IPS-18a (cell line): Measurements from ENCODE around the gene COL4A6.
A peak's percentile ranks its signal among the peaks of the same experiment; 100 is the strongest.

Experiments
- H3K27ac ChIP-seq: one replicate; pipeline ENCODE4 v1.5.1; 2013; ENCODE audit warnings: low read length
- H3K27me3 ChIP-seq: one replicate; pipeline ENCODE4 v1.6.1; 2013; ENCODE audit warnings: mild to moderate bottlenecking, low read length; ENCODE audit not compliant: control insufficient read depth, insufficient read depth
- H3K36me3 ChIP-seq: one replicate; pipeline ENCODE4 v1.6.1; 2013; ENCODE audit warnings: low read depth, low read length; ENCODE audit not compliant: control insufficient read depth
- H3K4me1 ChIP-seq: one replicate; pipeline ENCODE4 v1.6.1; 2013; ENCODE audit warnings: low read depth, low read length; ENCODE audit not compliant: control insufficient read depth
- H3K4me3 ChIP-seq: one replicate; pipeline ENCODE4 v1.5.1; 2013; ENCODE audit warnings: low read length
- H3K9ac ChIP-seq: one replicate; pipeline ENCODE4 v1.6.1; 2013; ENCODE audit warnings: mild to moderate bottlenecking, low read length, moderate library complexity
- H3K9me3 ChIP-seq: one replicate; pipeline ENCODE4 v1.6.1; 2013; ENCODE audit warnings: low read depth, low read length; ENCODE audit not compliant: control insufficient read depth

The COL4A6 gene

DNA sequence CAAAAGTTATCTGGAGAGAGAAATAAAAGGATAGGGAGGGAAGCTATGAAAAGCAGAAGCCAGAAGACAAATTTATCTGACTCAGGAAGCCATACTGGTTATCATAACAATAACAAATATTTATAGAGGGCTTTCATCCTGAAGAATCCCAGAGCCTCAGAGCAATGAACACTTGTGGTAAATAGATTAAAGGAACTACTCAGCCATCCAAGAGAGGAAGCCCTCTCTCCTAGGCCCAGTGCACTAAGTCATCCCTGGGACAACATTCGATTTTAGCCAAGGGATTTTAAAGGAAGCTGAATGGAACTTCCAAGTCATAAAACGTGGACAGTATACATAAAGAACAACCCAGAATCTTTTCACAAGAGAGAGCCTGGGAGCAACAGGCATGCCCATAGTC, 76.9 kb downstream of the COL4A6 start:
- no peak overlapping the region for H3K27ac ChIP-seq
- no peaks in the 10 kb centered on the region for H3K27me3 ChIP-seq
- H3K36me3 ChIP-seq: no peaks in the 10 kb centered on the region
- no peak overlapping the region for H3K4me3 ChIP-seq
- no peaks in the 10 kb centered on the region for H3K9me3 ChIP-seq
- peaks cover 20% of the 10 kb centered on the region for H3K4me1 ChIP-seq
- no peak overlapping the region for H3K9ac ChIP-seq

DNA sequence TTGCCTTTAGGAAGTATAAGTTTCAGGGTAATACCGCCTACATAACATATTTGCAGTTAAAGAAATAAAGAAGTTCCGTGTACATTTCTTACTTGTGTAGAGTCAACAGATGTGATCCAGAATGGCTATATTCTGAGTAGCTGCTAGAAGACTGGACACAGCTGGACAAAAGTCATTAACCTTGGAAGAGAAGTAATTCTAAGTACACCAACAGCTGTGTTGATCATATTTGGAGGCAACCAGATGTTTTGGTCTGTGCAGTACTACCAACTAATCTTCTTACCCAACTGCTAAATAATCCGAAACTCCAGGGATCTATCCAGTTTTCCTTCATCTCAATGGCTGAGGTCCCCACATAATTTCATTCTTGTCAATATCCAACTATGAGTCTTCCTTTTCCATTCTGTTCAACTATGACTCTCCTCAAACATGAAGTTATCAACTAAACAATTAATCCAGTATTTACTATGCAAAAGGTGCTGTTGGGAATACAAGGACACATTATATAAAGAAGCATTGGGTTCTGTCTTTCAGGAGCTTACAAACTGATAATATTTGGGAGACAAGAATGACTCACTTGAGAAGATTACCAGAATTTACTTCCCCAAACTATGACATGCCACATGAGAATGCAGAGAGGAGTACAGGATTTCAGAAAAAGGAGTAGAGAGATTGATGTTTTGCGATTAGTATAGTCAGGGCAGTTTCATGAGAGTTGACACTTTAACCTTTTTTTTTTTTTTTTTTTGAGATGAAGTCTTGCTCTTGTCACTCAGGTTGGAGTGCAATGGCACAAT, 78.2 kb downstream of the COL4A6 start:
- no peak overlapping the region for H3K9ac ChIP-seq
- peaks cover 12% of the 10 kb centered on the region for H3K4me1 ChIP-seq
- H3K36me3 ChIP-seq: no peaks in the 10 kb centered on the region

DNA sequence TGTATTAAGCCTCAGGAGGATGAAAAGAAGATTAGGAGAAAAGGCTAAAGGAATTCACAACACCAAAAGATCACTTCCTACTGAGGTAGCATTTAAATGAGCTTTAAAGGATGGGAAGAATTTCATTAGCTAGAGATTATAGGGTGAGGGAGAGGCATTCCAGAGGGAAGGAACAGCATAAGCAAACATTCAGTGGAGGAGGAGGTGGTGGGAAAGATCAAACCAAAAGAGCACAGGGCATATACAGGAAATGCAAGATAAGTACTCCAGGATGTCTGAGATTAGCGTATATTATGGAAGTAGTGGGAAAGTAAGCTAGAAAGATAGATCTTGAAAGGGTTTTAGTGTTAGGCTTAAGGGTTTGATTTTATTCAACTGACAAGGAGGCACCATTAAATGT, 84.8 kb downstream of the COL4A6 start:
- Histone ChIP-seq H3K27me3 (no peaks in the 10 kb centered on the region), H3K9ac (no peak overlapping the region), H3K4me1 (peaks cover 40% of the 10 kb centered on the region), H3K27ac (no peak overlapping the region), H3K9me3 (no peaks in the 10 kb centered on the region), H3K36me3 (no peaks in the 10 kb centered on the region), H3K4me3 (no peak overlapping the region)

More for the DNA sequence above, 78.2 kb downstream of the COL4A6 start:
- no peaks in the 10 kb centered on the region for H3K9me3 ChIP-seq
- H3K27ac ChIP-seq: no peak overlapping the region
- no peak overlapping the region for H3K4me3 ChIP-seq
- H3K27me3 ChIP-seq: no peaks in the 10 kb centered on the region

DNA sequence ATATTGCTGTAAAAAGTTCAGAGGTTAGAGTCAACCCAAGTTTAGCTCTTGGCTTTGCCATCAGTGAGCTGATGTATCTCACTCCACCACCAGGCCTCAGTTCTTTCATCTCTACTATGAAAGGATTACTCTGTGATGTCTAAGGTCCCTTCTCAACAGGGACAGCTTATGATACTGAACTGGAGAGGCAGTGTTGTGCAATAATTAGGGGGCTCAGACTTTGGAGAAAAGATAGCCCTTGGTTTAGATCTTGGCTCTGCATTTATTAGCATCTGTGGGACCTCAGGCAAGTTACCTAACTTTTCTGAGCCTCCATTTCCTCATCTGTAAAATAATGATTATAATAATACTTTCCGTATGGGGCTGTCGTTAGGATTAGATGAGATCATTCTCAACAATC, 89.0 kb downstream of the COL4A6 start:
- Histone ChIP-seq H3K27me3 (no peaks in the 10 kb centered on the region), H3K27ac (no peak overlapping the region), H3K4me1 (peaks cover 58% of the 10 kb centered on the region), H3K4me3 (no peak overlapping the region), H3K9me3 (no peaks in the 10 kb centered on the region), H3K9ac (no peak overlapping the region), H3K36me3 (no peaks in the 10 kb centered on the region)

DNA sequence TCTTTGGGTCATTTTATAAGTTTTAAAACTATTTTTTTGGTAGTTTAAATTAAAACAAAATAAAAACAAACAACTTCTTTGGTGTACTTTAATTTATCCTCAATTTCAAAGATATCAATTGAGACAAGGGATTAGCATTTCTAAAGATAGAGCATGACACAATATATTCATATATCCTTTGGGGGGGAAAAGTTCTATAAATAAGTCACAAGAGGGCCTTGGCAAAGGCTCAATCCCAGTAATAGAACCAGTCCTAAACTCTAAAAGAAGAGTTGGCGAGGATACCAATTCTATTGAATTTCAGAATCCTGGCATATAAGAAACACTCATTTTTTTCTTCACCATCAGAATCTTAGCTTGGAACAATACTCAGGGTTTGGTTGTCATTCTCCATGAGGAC, 89.7 kb downstream of the COL4A6 start:
- H3K27ac ChIP-seq: no peak overlapping the region
- H3K4me1 ChIP-seq: peaks cover 61% of the 10 kb centered on the region

GRCh38 chrX:108347800-108348199, 90.4 kb downstream of the COL4A6 start:
- Histone ChIP-seq H3K4me3 (peak overlapping the region; percentile 20), H3K36me3 (no peaks in the 10 kb centered on the region), H3K9me3 (no peaks in the 10 kb centered on the region), H3K9ac (no peak overlapping the region), H3K27me3 (no peaks in the 10 kb centered on the region), H3K4me1 (peaks cover 56% of the 10 kb centered on the region), H3K27ac (no peak overlapping the region)

More for the DNA sequence above, 89.7 kb downstream of the COL4A6 start:
- Histone ChIP-seq H3K9ac (no peak overlapping the region), H3K4me3 (no peak overlapping the region), H3K36me3 (no peaks in the 10 kb centered on the region), H3K9me3 (no peaks in the 10 kb centered on the region), H3K27me3 (no peaks in the 10 kb centered on the region)

GRCh38 chrX:108344216-108344615, 94.0 kb downstream of the COL4A6 start:
- peak overlapping the region; percentile 12 for H3K27ac ChIP-seq
- H3K36me3 ChIP-seq: no peaks in the 10 kb centered on the region
- no peak overlapping the region for H3K9ac ChIP-seq
- H3K9me3 ChIP-seq: no peaks in the 10 kb centered on the region
- no peak overlapping the region for H3K4me3 ChIP-seq
- peaks cover 44% of the 10 kb centered on the region for H3K4me1 ChIP-seq
- no peaks in the 10 kb centered on the region for H3K27me3 ChIP-seq

DNA sequence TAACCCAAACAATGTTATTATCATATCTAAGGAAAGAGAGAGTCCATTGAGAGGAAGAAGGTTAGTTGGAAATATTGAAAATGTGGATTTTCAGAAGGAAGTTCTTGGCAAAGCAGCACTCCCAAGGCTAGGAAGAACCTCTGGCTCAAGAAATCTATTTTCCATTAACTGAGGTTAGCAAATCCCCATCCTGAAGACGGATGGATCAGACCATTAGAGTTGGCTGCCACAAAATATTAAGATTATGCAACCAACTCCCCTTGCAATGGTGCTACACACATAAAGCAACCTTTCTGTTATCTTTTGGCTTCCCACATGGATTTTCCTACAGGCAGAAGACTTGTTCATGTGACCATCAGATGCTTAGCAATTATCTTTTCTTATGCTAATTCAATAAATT, 96.3 kb downstream of the COL4A6 start:
- Histone ChIP-seq H3K27ac (no peak overlapping the region), H3K4me1 (peaks cover 22% of the 10 kb centered on the region), H3K36me3 (no peaks in the 10 kb centered on the region), H3K27me3 (no peaks in the 10 kb centered on the region), H3K9ac (no peak overlapping the region), H3K9me3 (no peaks in the 10 kb centered on the region), H3K4me3 (no peak overlapping the region)

- Histone ChIP-seq H3K4me3 (no peak overlapping the region), H3K27ac (no peak overlapping the region), H3K27me3 (no peaks in the 10 kb centered on the region), H3K4me1 (no peaks in the 10 kb centered on the region), H3K36me3 (no peaks in the 10 kb centered on the region), H3K9ac (no peak overlapping the region), H3K9me3 (no peaks in the 10 kb centered on the region)
These were observed 105.9 kb downstream of the COL4A6 start for GRCh38 chrX:108332281-108332680.

DNA sequence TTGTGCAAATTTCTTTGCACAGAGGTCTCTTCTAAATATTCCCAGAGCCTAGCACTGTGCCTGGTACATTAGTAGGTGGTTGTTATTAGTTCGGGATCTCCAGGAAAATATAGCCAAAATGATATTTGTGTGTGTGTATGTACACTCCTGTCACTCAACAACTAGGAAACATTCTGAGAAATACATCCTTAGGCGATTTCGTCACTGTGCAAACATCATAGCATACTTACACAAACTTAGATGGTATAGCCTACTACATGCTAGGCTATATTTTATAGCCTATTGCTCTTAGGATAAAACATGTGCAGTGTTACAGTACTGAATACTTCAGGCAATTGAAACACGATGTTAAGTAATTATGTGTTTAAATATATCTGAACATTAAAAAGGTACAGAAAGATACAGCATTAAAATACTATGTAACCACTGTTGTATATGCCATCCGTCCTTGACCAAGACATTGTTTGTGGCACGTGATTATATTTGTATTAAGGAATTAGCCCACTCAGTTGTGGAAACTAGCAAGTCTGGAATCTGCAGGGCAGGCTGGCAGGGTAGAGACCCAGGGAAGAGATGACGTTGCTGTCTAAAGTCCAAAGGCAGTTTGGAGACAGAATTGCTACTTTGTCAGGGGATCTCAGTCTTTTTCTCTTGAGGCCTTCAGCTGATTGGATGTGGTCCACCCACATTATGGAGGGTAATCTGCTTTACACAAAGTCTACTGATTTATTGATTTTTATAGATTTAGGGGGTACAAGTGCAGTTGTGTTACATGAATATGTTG, 106.9 kb downstream of the COL4A6 start:
- no peaks in the 10 kb centered on the region for H3K9me3 ChIP-seq
- no peak overlapping the region for H3K9ac ChIP-seq
- no peak overlapping the region for H3K4me3 ChIP-seq
- no peaks in the 10 kb centered on the region for H3K36me3 ChIP-seq
- no peaks in the 10 kb centered on the region for H3K27me3 ChIP-seq
- no peak overlapping the region for H3K27ac ChIP-seq
- H3K4me1 ChIP-seq: no peaks in the 10 kb centered on the region

- no peaks in the 10 kb centered on the region for H3K27me3 ChIP-seq
These were observed 114.5 kb downstream of the COL4A6 start for GRCh38 chrX:108323751-108324150.

More at GRCh38 chrX:108323751-108324150, 114.5 kb downstream of the COL4A6 start:
- no peak overlapping the region for H3K4me3 ChIP-seq
- no peak overlapping the region for H3K27ac ChIP-seq
- no peaks in the 10 kb centered on the region for H3K36me3 ChIP-seq
- H3K9ac ChIP-seq: no peak overlapping the region
- no peaks in the 10 kb centered on the region for H3K9me3 ChIP-seq
- H3K4me1 ChIP-seq: no peaks in the 10 kb centered on the region
